Activated naive CD4-positive, alpha-beta T cell treated with anti-CD3 and anti-CD28 coated beads, Interleukin-2, amount 50 U/mL, for 16 hours (primary cell): ENCODE results near the gene DERL2.

Experiments
- DNase-seq: peaks from one replicate; pipeline ENCODE4 v3.0.0-alpha.2; 2020

The DERL2 gene

GRCh38 chr17:5500589-5501391 is 14.8 kb upstream of the DERL2 start:
- peak; percentile 70 for DNase-seq

- no peak for DNase-seq
These were observed 14.2 kb upstream of the DERL2 start for GRCh38 chr17:5500247-5500588.

- no peak for DNase-seq
These were observed 13.7 kb upstream of the DERL2 start for GRCh38 chr17:5499476-5500231.

- DNase-seq, result no peak
These were observed 7.0 kb upstream of the DERL2 start for GRCh38 chr17:5492970-5493369.

- no peak for DNase-seq
These were observed 2.8 kb upstream of the DERL2 start for GRCh38 chr17:5488752-5489151.

- DNase-seq, result peak; percentile 98
These were observed 487 bp upstream of the DERL2 start, which contains the start of gene MIS12 for GRCh38 chr17:5486206-5487124. MIS12 (plus strand) TSS chr17:5486566; CDS start chr17:5488863, 2,297 bp downstream.

- no peak for DNase-seq
These were observed 4.5 kb downstream of the DERL2 start for GRCh38 chr17:5481451-5481850.

- DNase-seq, result no peak
These were observed 5.0 kb downstream of the DERL2 start for GRCh38 chr17:5480962-5481361.

- no peak for DNase-seq
These were observed 7.0 kb downstream of the DERL2 start for GRCh38 chr17:5478992-5479391.

- DNase-seq, result no peak
These were observed 12.1 kb downstream of the DERL2 start for GRCh38 chr17:5473906-5474305.

GRCh38 chr17:5472511-5472910 is 13.5 kb downstream of the DERL2 start:
- no peak for DNase-seq

GRCh38 chr17:5468075-5468473 is 17.9 kb downstream of the DERL2 start:
- peak; percentile 45 for DNase-seq

GRCh38 chr17:5467416-5467815 is 18.6 kb downstream of the DERL2 start:
- no peak for DNase-seq

GRCh38 chr17:5466295-5466694 is 19.7 kb downstream of the DERL2 start:
- DNase-seq, result no peak

GRCh38 chr17:5464717-5465507 is 21.1 kb downstream of the DERL2 start:
- DNase-seq, result no peak

- DNase-seq, result no peak
These were observed 39.2 kb downstream of the DERL2 start for GRCh38 chr17:5446786-5447185.

GRCh38 chr17:5444209-5444608 is 41.8 kb downstream of the DERL2 start:
- DNase-seq, result no peak

- no peak for DNase-seq
These were observed 42.2 kb downstream of the DERL2 start for GRCh38 chr17:5443728-5444127.

- DNase-seq, result no peak
These were observed 46.6 kb downstream of the DERL2 start for GRCh38 chr17:5439446-5439764.

- peak; percentile 90 for DNase-seq
These were observed 47.1 kb downstream of the DERL2 start, which contains the start of gene C1QBP for GRCh38 chr17:5438716-5439445. C1QBP (minus strand) TSS chr17:5439155; CDS start chr17:5439073, 82 bp downstream.

GRCh38 chr17:5437721-5438317 is 48.2 kb downstream of the DERL2 start:
- DNase-seq, result no peak
